Activated CD4-positive, alpha-beta memory T cell treated with anti-CD3 and anti-CD28 coated beads for 36 hours (primary cell): ENCODE measurements around the gene MRPL40. TPM values are rescaled to one million over a fixed set of nuclear protein-coding genes. Genes with fewer than 3 reads are reported as not detected.

Source experiments
- CTCF ChIA-PET: fragments of 350-600 bp; sonication (Branson Sonifier 250); formaldehyde crosslinking; loops from one replicate; lab custom pipeline; 2021; ENCODE audit warnings: antibody characterized with exemption, inconsistent platforms; lab: Charles Lee
- POLR2A ChIA-PET: fragments of 350-600 bp; sonication (Branson Sonifier 250); formaldehyde crosslinking; loops from one replicate; lab custom pipeline; 2021; ENCODE audit warnings: antibody characterized with exemption; lab: Charles Lee
- DNase-seq: peaks from one replicate; pipeline ENCODE4 v3.0.0-alpha.2; 2020
- H3K27ac Mint-ChIP-seq: one replicate; pipeline ENCODE4 v1.8.0; 2021; ENCODE audit warnings: mixed read lengths
- H3K27me3 Mint-ChIP-seq: one replicate; pipeline ENCODE4 v1.8.0; 2021; ENCODE audit warnings: mixed read lengths
- H3K36me3 Mint-ChIP-seq: one replicate; pipeline ENCODE4 v1.8.0; 2021; ENCODE audit warnings: mixed read lengths
- H3K4me1 Mint-ChIP-seq: one replicate; pipeline ENCODE4 v1.8.0; 2021; ENCODE audit warnings: low read depth, mixed read lengths
- H3K4me3 Mint-ChIP-seq: one replicate; pipeline ENCODE4 v1.8.0; 2021; ENCODE audit warnings: mild to moderate bottlenecking, mixed read lengths
- H3K9me3 Mint-ChIP-seq: one replicate; pipeline ENCODE4 v1.8.0; 2021; ENCODE audit warnings: mixed read lengths
- intact Hi-C: fragments of 100-400 bp; cut with micrococcal nuclease; formaldehyde crosslinking; loops from one replicate; pipeline ENCODE4 v1.15.1; 2023
- total RNA-seq, 2 experiments: library from RNA; stranded (reverse); gene quantifications; one replicate each; pipeline ENCODE4 v1.2.3, GENCODE V29; 2021

Gene MRPL40
- total RNA-seq, 2 experiments from 2014 or later, result 36.5 to 38.5 TPM

DNA sequence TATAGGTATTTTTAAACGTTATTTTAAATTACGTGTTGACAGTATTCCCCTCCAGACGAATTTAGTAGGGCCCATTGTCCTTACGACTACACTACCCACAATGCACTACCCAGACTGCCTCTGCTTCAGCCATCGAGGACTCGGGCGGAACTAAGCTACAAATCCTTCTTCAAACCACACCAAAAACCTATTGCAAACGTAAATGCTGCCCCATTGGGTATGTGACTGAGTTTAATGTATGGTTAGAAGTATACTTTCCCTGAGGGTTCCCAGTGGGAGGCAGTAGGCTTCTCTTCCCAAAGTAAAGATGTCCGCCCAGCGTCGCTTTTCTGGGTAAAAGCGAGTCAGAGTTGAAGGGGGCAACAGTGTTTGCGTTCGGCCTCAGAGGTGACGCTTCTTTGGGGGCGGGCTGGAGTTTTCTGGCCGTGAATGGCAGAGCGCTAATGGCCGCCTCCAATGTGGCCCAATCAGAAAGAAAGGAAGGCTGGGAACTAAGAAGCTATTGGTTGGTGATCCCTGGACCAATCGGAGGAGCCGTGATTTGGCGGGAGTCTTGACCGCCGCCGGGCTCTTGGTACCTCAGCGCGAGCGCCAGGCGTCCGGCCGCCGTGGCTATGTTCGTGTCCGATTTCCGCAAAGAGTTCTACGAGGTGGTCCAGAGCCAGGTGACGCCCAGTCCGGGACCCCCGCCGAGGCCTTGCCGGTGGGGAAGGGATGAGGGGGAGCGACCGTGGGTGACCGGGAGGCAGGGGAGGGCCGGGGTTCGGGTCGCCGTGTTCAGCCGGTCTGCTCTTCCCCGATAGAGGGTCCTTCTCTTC, 47.2 kb downstream of the MRPL40 start, which contains the start of gene CDC45:
CDC45 (plus strand) TSS at position 566 of the 818 bp plus-strand sequence; CDS start at position 615, 49 bp downstream.
- intact Hi-C loops, result loop anchor here (1.0 to 5.0 kb wide), 9 partner anchors 30 to 372 kb away; partner anchors contain the start of genes CLTCL1, ESS2 and MRPL40
- Mint-ChIP-seq H3K9me3 (no peaks in the 10 kb centered on the region), H3K36me3 (peaks cover 35% of the 10 kb centered on the region), H3K27ac (peak within 1 kb of the TSS; percentile 98), H3K27me3 (no peaks in the 10 kb centered on the region), H3K4me3 (peak within 1 kb of the TSS; percentile 99), H3K4me1 (peaks cover 41% of the 10 kb centered on the region)
- ChIA-PET POLR2A (interaction anchor here (0.7 to 1.9 kb wide), 8 partner anchors 9 to 376 kb away, joined by 3 to 5 read pairs (median 3); partner anchors contain the start of genes C22orf39, ESS2, HIRA and SLC25A1), CTCF (interaction anchor here (0.7 to 1.8 kb wide), 9 partner anchors 34 to 335 kb away, joined by 3 to 6 read pairs (median 3); partner anchors contain the start of genes ESS2 and MRPL40)
- peak; percentile 97 for DNase-seq

DNA sequence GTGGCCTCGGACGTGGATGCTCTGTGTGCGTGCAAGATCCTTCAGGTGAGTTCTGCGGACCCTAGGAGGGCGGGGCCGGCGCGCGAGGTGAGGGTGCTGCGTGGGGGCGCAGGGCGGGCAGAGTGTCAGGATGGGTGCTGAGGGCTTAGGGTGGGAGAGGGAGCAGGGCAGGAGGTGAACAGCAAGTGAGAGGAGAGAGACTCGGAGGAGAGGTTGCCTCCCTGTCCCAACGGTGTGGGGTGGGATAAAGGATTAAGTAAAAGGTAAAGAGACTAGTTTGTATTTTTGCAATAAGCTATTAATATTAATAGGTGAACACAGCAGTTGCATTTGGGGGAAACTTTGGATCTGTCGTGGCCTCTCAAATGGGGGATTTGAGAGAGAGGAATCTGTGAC, 47.8 kb downstream of the MRPL40 start:
- POLR2A ChIA-PET, result interaction anchor here (0.8 to 1.9 kb wide), 7 partner anchors 8 to 376 kb away, joined by 3 to 5 read pairs (median 3); partner anchors contain the start of genes C22orf39, ESS2, HIRA and SLC25A1
- Mint-ChIP-seq H3K27me3 (no peaks in the 10 kb centered on the region), H3K4me3 (peak overlapping the region; percentile 99), H3K36me3 (peaks cover 40% of the 10 kb centered on the region), H3K4me1 (peaks cover 44% of the 10 kb centered on the region), H3K27ac (peak overlapping the region; percentile 98), H3K9me3 (no peaks in the 10 kb centered on the region)
- DNase-seq, result no peak
- intact Hi-C loops, result no loop called here
- CTCF ChIA-PET, result interaction anchor here (0.6 to 1.6 kb wide), 6 partner anchors 10 to 336 kb away, joined by 3 to 6 read pairs (median 3); partner anchors contain the start of gene ESS2

DNA sequence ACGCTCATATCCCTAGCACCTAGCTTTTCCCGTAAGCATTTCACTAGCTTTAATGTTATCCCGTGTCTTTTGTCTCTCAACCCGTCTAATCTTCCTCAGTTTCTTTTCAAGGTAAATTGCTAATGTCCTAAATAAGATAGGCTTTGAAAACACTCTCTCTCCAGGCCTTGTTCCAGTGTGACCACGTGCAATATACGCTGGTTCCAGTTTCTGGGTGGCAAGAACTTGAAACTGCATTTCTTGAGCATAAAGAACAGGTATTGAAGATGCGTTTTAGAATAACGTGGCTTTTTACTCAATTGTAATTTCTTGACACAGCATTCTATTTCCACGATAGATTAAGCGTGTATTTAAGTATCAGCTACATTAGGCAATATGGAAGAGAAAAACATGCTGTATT, 48.4 kb downstream of the MRPL40 start:
- DNase-seq, result no peak
- no peaks in the 10 kb centered on the region for H3K9me3 Mint-ChIP-seq
- peaks cover 40% of the 10 kb centered on the region for H3K36me3 Mint-ChIP-seq
- intact Hi-C loops, result no loop called here
- ChIA-PET POLR2A (interaction anchor here (0.6 to 1.9 kb wide), 3 partner anchors 8 to 375 kb away, joined by 3 to 5 read pairs (median 4); no protein-coding TSS in a partner anchor), CTCF (interaction anchor here (0.6 to 1.6 kb wide), 3 partner anchors 9 to 149 kb away, joined by 3 to 6 read pairs (median 3); no protein-coding TSS in a partner anchor)
- H3K27me3 Mint-ChIP-seq, result no peaks in the 10 kb centered on the region
- peak overlapping the region; percentile 98 for H3K27ac Mint-ChIP-seq
- peak overlapping the region; percentile 99 for H3K4me3 Mint-ChIP-seq
- peaks cover 42% of the 10 kb centered on the region for H3K4me1 Mint-ChIP-seq

- CTCF ChIA-PET, result interaction anchor here (0.5 kb wide), 1 partner anchor 147 kb away, joined by 3 read pairs; no protein-coding TSS in a partner anchor
Observed at GRCh38 chr22:19482297-19482696, 50.0 kb downstream of the MRPL40 start.

GRCh38 chr22:19483481-19484244, 51.3 kb downstream of the MRPL40 start:
- Mint-ChIP-seq H3K27ac (peak overlapping the region; percentile 80), H3K36me3 (peaks cover 54% of the 10 kb centered on the region), H3K4me1 (peaks cover 27% of the 10 kb centered on the region), H3K4me3 (peak overlapping the region; percentile 12), H3K27me3 (no peaks in the 10 kb centered on the region), H3K9me3 (no peaks in the 10 kb centered on the region)
- ChIA-PET CTCF (interaction anchor here (1.0 kb wide), 1 partner anchor 146 kb away, joined by 3 read pairs; no protein-coding TSS in a partner anchor), POLR2A (no interaction called here)
- DNase-seq, result no peak
- intact Hi-C loops, result no loop called here

More at GRCh38 chr22:19482297-19482696, 50.0 kb downstream of the MRPL40 start:
- Mint-ChIP-seq H3K4me3 (peak overlapping the region; percentile 7), H3K9me3 (no peaks in the 10 kb centered on the region), H3K27ac (peak overlapping the region; percentile 58), H3K27me3 (no peaks in the 10 kb centered on the region), H3K4me1 (peaks cover 32% of the 10 kb centered on the region), H3K36me3 (peaks cover 45% of the 10 kb centered on the region)
- DNase-seq, result no peak
- intact Hi-C loops, result no loop called here
- POLR2A ChIA-PET, result no interaction called here

Other genes with a start within 250 kb of the MRPL40 start
- 1 to 10 TPM; 1.1 to 1.6 TPM for gene CLTCL1, start 140.8 kb upstream of the MRPL40 start, total RNA-seq
- 10 to 100 TPM; 28.3 to 30.6 TPM for gene HIRA, start 812 bp upstream of the MRPL40 start, total RNA-seq
- 10 to 100 TPM; 23.3 to 23.5 TPM for gene C22orf39, start 15.2 kb downstream of the MRPL40 start, total RNA-seq
- 10 to 100 TPM; 85.3 to 91.1 TPM for gene UFD1, start 46.6 kb downstream of the MRPL40 start, total RNA-seq
- 100 to 1,000 TPM; 122 to 130 TPM for gene CDC45, start 47.4 kb downstream of the MRPL40 start, total RNA-seq
- gene CLDN5, start 91.9 kb downstream of the MRPL40 start, total RNA-seq, result under 1 TPM; 0.17 to 0.31 TPM